SK-N-SH treated with all-trans-retinoic acid at 6 μM for 48 hours (cell line): Measurements from ENCODE around the gene IL18.

Experiments used
- ATAC-seq: fragments of 200-7000 bp; cut with Tn5 transposase; 3 replicates; pipeline ENCODE4 v1.9.1; 2020; ENCODE audit warnings: mild to moderate bottlenecking, moderate library complexity
- CREB5 ChIP-seq: fragments of 250-450 bp; sonication (Bioruptor Pico); IDR thresholded peaks from 2 replicates; pipeline ENCODE4 v1.5.1; 2020; ENCODE audit warnings: low read depth, mild to moderate bottlenecking, moderate library complexity
- CSDC2 ChIP-seq: fragments of 250-450 bp; sonication (Bioruptor Pico); IDR thresholded peaks from 2 replicates; pipeline ENCODE4 v1.5.0; 2020; ENCODE audit warnings: mild to moderate bottlenecking, moderate library complexity
- ESRRG ChIP-seq: fragments of 250-450 bp; sonication (Bioruptor Pico); IDR thresholded peaks from 2 replicates; pipeline ENCODE4 v1.6.1; 2021; ENCODE audit warnings: mild to moderate bottlenecking
- GLIS3 ChIP-seq: fragments of 250-450 bp; sonication (Bioruptor Pico); IDR thresholded peaks from 2 replicates; pipeline ENCODE4 v1.5.0; 2020; ENCODE audit warnings: mild to moderate bottlenecking, moderate library complexity
- ISL1 ChIP-seq: fragments of 250-450 bp; sonication (Bioruptor Pico); IDR thresholded peaks from 2 replicates; pipeline ENCODE4 v2.1.2; 2022; ENCODE audit warnings: mild to moderate bottlenecking, moderate library complexity
- OSR1 ChIP-seq: fragments of 250-450 bp; sonication (Bioruptor Pico); IDR thresholded peaks from 2 replicates; pipeline ENCODE4 v1.8.0; 2022; ENCODE audit warnings: moderate library complexity, mild to moderate bottlenecking, inconsistent platforms
- PATZ1 ChIP-seq: fragments of 250-450 bp; sonication (Bioruptor Pico); IDR thresholded peaks from 2 replicates; pipeline ENCODE4 v1.8.0; 2020; ENCODE audit warnings: mild to moderate bottlenecking, moderate library complexity, borderline replicate concordance
- PPARA ChIP-seq: fragments of 250-450 bp; sonication (Bioruptor Pico); IDR thresholded peaks from 2 replicates; pipeline ENCODE4 v1.5.0; 2020; ENCODE audit warnings: mild to moderate bottlenecking, borderline replicate concordance
- RARB ChIP-seq: fragments of 250-450 bp; sonication (Bioruptor Pico); IDR thresholded peaks from 2 replicates; pipeline ENCODE4 v1.8.0; 2021; ENCODE audit warnings: mild to moderate bottlenecking, moderate library complexity
- TCF4 ChIP-seq: fragments of 250-450 bp; sonication (Bioruptor Pico); IDR thresholded peaks from 2 replicates; pipeline ENCODE4 v1.8.0; 2021; ENCODE audit warnings: mild to moderate bottlenecking, moderate library complexity, borderline replicate concordance
- TOX ChIP-seq: fragments of 250-450 bp; sonication (Bioruptor Pico); IDR thresholded peaks from 2 replicates; pipeline ENCODE4 v1.8.0; 2021; ENCODE audit warnings: mild to moderate bottlenecking, moderate library complexity, borderline replicate concordance
- TSHZ2 ChIP-seq: fragments of 250-450 bp; sonication (Bioruptor Pico); IDR thresholded peaks from 2 replicates; pipeline ENCODE4 v1.5.0; 2020; ENCODE audit warnings: mild to moderate bottlenecking, moderate library complexity
- ZC3H10 ChIP-seq: fragments of 250-450 bp; sonication (Bioruptor Pico); IDR thresholded peaks from 2 replicates; pipeline ENCODE4 v1.5.1; 2021; ENCODE audit warnings: mild to moderate bottlenecking, moderate library complexity
- ZFP3 ChIP-seq: fragments of 250-450 bp; sonication (Bioruptor Pico); IDR thresholded peaks from 2 replicates; pipeline ENCODE4 v1.5.0; 2020; ENCODE audit warnings: mild to moderate bottlenecking, moderate library complexity
- ZFP30 ChIP-seq: fragments of 450-650 bp; formaldehyde crosslinking; IDR thresholded peaks from 2 replicates; pipeline ENCODE4 v1.5.0; 2022; ENCODE audit warnings: mild to moderate bottlenecking, moderate library complexity
- ZNF565 ChIP-seq: fragments of 450-650 bp; formaldehyde crosslinking; conservative IDR thresholded peaks from 2 replicates; pipeline ENCODE4 v1.5.0; 2020; ENCODE audit warnings: low read depth, mild to moderate bottlenecking, moderate library complexity
- ZNF70 ChIP-seq: fragments of 450-650 bp; formaldehyde crosslinking; IDR thresholded peaks from 2 replicates; pipeline ENCODE4 v1.5.0; 2020; ENCODE audit warnings: mild to moderate bottlenecking, moderate library complexity
- ZNF8 ChIP-seq: fragments of 450-650 bp; formaldehyde crosslinking; IDR thresholded peaks from 2 replicates; pipeline ENCODE4 v1.5.0; 2020; ENCODE audit warnings: mild to moderate bottlenecking, moderate library complexity

IL18 gene

GRCh38 chr11:112114460-112114859 lies 49.4 kb downstream of the IL18 start:
- ATAC-seq = no peak
- TF ChIP-seq PATZ1 (CRISPR knock-in tag) (no peak), CSDC2 (CRISPR knock-in tag) (no peak), CREB5 (CRISPR knock-in tag) (no peak), GLIS3 (CRISPR knock-in tag) (no peak)
- TF ChIP-seq, all 23 proteins: peak for 0

GRCh38 chr11:112113539-112114457 lies 50.1 kb downstream of the IL18 start:
- TF ChIP-seq RARB (CRISPR knock-in tag) = no peak
- no peak for TF ChIP-seq ZFP30 (CRISPR knock-in tag)
- no peak for TF ChIP-seq ESRRG
- TF ChIP-seq ZNF565 (CRISPR knock-in tag) = no peak
- TF ChIP-seq TSHZ2 (CRISPR knock-in tag) = no peak
- TF ChIP-seq ZNF70 (CRISPR knock-in tag) = no peak
- no peak for TF ChIP-seq ZFP3 (CRISPR knock-in tag)
- no peak for TF ChIP-seq CREB5 (CRISPR knock-in tag)
- no peak for TF ChIP-seq OSR1 (CRISPR knock-in tag)
- no peak for TF ChIP-seq ZC3H10 (CRISPR knock-in tag)
- TF ChIP-seq ISL1 = no peak
- no peak for TF ChIP-seq ZNF8
- no peak for TF ChIP-seq PPARA (CRISPR knock-in tag)
- TF ChIP-seq TOX (CRISPR knock-in tag) = no peak
- no peak for TF ChIP-seq GLIS3 (CRISPR knock-in tag)
- no peak for TF ChIP-seq CSDC2 (CRISPR knock-in tag)
- TF ChIP-seq PATZ1 (CRISPR knock-in tag) = no peak
- ATAC-seq = peak; percentile 90

- no peak for ATAC-seq
- TF ChIP-seq PATZ1 (CRISPR knock-in tag) (no peak), TCF4 (CRISPR knock-in tag) (no peak), OSR1 (CRISPR knock-in tag) (no peak), TSHZ2 (CRISPR knock-in tag) (no peak)
- TF ChIP-seq, all 23 proteins: peak for 0
Measured at GRCh38 chr11:112106070-112106469, 57.8 kb downstream of the IL18 start.
